B cell (primary cell): ENCODE data around the gene ZNF587.

ENCODE experiments used
- EZH2 ChIP-seq: IDR thresholded peaks from 2 replicates; pipeline ENCODE4 v1.6.1; 2012; ENCODE audit warnings: borderline replicate concordance, low read depth, mild to moderate bottlenecking, moderate library complexity, low read length; ENCODE audit not compliant: insufficient read depth, poor library complexity, severe bottlenecking
- TF ChIP-seq, protein P1 (sequence below): fragments of 200-600 bp; IDR thresholded peaks from one replicate; pipeline ENCODE4 v1.8.0; 2022; ENCODE audit warnings: antibody characterized with exemption, mild to moderate bottlenecking

DNA sequence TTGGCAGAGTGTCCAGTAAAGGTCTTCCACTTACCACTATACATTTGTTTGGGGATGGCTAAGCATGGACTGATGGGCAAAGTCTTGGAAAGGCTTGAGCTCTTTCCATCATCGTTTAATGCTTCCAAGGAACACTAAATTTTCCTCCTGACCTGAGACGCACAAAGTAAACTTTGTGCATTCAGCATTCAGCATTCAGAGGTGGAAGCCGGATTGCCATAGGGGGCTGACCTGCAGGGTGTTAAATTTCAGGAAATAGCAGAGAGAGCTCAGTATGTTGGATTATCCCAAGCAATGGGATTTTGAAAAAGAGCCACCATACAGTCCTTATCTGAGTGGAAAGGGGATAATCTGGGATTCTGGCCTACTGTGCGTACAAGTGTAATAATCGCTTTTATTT is 49.0 kb upstream of the ZNF587 start:
- TF ChIP-seq, protein P1, sequence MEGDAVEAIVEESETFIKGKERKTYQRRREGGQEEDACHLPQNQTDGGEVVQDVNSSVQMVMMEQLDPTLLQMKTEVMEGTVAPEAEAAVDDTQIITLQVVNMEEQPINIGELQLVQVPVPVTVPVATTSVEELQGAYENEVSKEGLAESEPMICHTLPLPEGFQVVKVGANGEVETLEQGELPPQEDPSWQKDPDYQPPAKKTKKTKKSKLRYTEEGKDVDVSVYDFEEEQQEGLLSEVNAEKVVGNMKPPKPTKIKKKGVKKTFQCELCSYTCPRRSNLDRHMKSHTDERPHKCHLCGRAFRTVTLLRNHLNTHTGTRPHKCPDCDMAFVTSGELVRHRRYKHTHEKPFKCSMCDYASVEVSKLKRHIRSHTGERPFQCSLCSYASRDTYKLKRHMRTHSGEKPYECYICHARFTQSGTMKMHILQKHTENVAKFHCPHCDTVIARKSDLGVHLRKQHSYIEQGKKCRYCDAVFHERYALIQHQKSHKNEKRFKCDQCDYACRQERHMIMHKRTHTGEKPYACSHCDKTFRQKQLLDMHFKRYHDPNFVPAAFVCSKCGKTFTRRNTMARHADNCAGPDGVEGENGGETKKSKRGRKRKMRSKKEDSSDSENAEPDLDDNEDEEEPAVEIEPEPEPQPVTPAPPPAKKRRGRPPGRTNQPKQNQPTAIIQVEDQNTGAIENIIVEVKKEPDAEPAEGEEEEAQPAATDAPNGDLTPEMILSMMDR: no peak
- no peak for TF ChIP-seq EZH2
